ENCODE measurements around the gene PRDM5. TPM values are rescaled to one million over a fixed set of nuclear protein-coding genes. Genes with fewer than 3 reads are reported as not detected.

Gene PRDM5
- total and polyA plus RNA-seq, 9 of the 15 experiments (the other 6 are each of a cell fraction or from before 2014, with no cell fraction given): not detected

- BruUV-seq (replicated peaks): no TSS peak
- WGBS (ENCODE audit: insufficient coverage, low coverage, missing lambda C conversion rate): 0% methylated on average over 7 of the region's 7 CpGs
- Histone ChIP-seq H3K4me1 (replicated peaks in 1 of 2; ENCODE audit: control insufficient read depth in 2 of 2, insufficient read depth in 2 of 2, low read length in 2 of 2) (no peaks in the 10 kb centered on the region), H3K4me3 (no peak overlapping the region), H3K9me3 (replicated peaks; ENCODE audit: control insufficient read depth, insufficient read depth, low read depth, low read length) (no peaks in the 10 kb centered on the region), H3K9ac (ENCODE audit: insufficient read depth in 1 of 2, low read depth in 2 of 2, low read length in 2 of 2) (no peak overlapping the region), H3K9me1 (ENCODE audit: control insufficient read depth, insufficient read depth, low read length) (no peaks in the 10 kb centered on the region), H4K20me1 (replicated peaks; ENCODE audit: control insufficient read depth, insufficient read depth, low read length) (no peaks in the 10 kb centered on the region), H3K27me3 (ENCODE audit: control insufficient read depth in 2 of 2, insufficient read depth in 2 of 2, low read length in 2 of 2) (no peaks in the 10 kb centered on the region), H3K36me3 (ENCODE audit: control insufficient read depth, insufficient read depth, low read length) (no peaks in the 10 kb centered on the region), H3K27ac (ENCODE audit: extremely low read depth, low read depth, low read length) (no peak overlapping the region), H3K79me2 (ENCODE audit: control insufficient read depth, insufficient read depth, low read length) (no peaks in the 10 kb centered on the region), H2AFZ (ENCODE audit: low read depth, low read length) (no peak overlapping the region), H3K4me2 (ENCODE audit: insufficient read depth, low read length) (no peak overlapping the region)
- TF ChIP-seq SIN3A (IDR thresholded peaks at IDR 0.05; ENCODE audit: borderline replicate concordance in 2 of 2, control insufficient read depth in 1 of 2, low read depth in 2 of 2, low read length in 2 of 2): no peak
- TF ChIP-seq, protein P1, sequence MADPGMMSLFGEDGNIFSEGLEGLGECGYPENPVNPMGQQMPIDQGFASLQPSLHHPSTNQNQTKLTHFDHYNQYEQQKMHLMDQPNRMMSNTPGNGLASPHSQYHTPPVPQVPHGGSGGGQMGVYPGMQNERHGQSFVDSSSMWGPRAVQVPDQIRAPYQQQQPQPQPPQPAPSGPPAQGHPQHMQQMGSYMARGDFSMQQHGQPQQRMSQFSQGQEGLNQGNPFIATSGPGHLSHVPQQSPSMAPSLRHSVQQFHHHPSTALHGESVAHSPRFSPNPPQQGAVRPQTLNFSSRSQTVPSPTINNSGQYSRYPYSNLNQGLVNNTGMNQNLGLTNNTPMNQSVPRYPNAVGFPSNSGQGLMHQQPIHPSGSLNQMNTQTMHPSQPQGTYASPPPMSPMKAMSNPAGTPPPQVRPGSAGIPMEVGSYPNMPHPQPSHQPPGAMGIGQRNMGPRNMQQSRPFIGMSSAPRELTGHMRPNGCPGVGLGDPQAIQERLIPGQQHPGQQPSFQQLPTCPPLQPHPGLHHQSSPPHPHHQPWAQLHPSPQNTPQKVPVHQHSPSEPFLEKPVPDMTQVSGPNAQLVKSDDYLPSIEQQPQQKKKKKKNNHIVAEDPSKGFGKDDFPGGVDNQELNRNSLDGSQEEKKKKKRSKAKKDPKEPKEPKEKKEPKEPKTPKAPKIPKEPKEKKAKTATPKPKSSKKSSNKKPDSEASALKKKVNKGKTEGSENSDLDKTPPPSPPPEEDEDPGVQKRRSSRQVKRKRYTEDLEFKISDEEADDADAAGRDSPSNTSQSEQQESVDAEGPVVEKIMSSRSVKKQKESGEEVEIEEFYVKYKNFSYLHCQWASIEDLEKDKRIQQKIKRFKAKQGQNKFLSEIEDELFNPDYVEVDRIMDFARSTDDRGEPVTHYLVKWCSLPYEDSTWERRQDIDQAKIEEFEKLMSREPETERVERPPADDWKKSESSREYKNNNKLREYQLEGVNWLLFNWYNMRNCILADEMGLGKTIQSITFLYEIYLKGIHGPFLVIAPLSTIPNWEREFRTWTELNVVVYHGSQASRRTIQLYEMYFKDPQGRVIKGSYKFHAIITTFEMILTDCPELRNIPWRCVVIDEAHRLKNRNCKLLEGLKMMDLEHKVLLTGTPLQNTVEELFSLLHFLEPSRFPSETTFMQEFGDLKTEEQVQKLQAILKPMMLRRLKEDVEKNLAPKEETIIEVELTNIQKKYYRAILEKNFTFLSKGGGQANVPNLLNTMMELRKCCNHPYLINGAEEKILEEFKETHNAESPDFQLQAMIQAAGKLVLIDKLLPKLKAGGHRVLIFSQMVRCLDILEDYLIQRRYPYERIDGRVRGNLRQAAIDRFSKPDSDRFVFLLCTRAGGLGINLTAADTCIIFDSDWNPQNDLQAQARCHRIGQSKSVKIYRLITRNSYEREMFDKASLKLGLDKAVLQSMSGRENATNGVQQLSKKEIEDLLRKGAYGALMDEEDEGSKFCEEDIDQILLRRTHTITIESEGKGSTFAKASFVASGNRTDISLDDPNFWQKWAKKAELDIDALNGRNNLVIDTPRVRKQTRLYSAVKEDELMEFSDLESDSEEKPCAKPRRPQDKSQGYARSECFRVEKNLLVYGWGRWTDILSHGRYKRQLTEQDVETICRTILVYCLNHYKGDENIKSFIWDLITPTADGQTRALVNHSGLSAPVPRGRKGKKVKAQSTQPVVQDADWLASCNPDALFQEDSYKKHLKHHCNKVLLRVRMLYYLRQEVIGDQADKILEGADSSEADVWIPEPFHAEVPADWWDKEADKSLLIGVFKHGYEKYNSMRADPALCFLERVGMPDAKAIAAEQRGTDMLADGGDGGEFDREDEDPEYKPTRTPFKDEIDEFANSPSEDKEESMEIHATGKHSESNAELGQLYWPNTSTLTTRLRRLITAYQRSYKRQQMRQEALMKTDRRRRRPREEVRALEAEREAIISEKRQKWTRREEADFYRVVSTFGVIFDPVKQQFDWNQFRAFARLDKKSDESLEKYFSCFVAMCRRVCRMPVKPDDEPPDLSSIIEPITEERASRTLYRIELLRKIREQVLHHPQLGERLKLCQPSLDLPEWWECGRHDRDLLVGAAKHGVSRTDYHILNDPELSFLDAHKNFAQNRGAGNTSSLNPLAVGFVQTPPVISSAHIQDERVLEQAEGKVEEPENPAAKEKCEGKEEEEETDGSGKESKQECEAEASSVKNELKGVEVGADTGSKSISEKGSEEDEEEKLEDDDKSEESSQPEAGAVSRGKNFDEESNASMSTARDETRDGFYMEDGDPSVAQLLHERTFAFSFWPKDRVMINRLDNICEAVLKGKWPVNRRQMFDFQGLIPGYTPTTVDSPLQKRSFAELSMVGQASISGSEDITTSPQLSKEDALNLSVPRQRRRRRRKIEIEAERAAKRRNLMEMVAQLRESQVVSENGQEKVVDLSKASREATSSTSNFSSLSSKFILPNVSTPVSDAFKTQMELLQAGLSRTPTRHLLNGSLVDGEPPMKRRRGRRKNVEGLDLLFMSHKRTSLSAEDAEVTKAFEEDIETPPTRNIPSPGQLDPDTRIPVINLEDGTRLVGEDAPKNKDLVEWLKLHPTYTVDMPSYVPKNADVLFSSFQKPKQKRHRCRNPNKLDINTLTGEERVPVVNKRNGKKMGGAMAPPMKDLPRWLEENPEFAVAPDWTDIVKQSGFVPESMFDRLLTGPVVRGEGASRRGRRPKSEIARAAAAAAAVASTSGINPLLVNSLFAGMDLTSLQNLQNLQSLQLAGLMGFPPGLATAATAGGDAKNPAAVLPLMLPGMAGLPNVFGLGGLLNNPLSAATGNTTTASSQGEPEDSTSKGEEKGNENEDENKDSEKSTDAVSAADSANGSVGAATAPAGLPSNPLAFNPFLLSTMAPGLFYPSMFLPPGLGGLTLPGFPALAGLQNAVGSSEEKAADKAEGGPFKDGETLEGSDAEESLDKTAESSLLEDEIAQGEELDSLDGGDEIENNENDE (IDR thresholded peaks at IDR 0.05; ENCODE audit: low read depth, low read length): no peak
- TF ChIP-seq ELF1 (tag; IDR thresholded peaks at IDR 0.05): no peak
- no peak for TF ChIP-seq SMARCC2 (IDR thresholded peaks at IDR 0.05; ENCODE audit: low read depth)
- no peak for TF ChIP-seq ZNF354B (CRISPR knock-in tag; IDR thresholded peaks at IDR 0.05)
- TF ChIP-seq, protein P2, sequence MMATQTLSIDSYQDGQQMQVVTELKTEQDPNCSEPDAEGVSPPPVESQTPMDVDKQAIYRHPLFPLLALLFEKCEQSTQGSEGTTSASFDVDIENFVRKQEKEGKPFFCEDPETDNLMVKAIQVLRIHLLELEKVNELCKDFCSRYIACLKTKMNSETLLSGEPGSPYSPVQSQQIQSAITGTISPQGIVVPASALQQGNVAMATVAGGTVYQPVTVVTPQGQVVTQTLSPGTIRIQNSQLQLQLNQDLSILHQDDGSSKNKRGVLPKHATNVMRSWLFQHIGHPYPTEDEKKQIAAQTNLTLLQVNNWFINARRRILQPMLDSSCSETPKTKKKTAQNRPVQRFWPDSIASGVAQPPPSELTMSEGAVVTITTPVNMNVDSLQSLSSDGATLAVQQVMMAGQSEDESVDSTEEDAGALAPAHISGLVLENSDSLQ (IDR thresholded peaks at IDR 0.05): no peak
- TF ChIP-seq SOX6 (IDR thresholded peaks at IDR 0.05): no peak
- no peak for TF ChIP-seq CCNT2 (IDR thresholded peaks at IDR 0.05; ENCODE audit: borderline replicate concordance, extremely low read depth, insufficient read length, low read depth, low read length)
- intact Hi-C loops (cut with micrococcal nuclease) (no loop called here), in situ Hi-C loops (cut with MboI) (no loop called here)
- DNase-seq (ENCODE audit: extremely low read depth in 1 of 4, low spot score in 3 of 4) (no peak), ATAC-seq (no peak), FAIRE-seq (no peak)
- CTCF ChIA-PET (ENCODE audit: low intra/inter-chr PET ratio): no interaction called here
- POLR2A ChIA-PET: no interaction called here
These were observed 92.3 kb downstream of the PRDM5 start for GRCh38 chr4:120830204-120830603.
